Testis (tissue), 2 donors: ENCODE data around the gene CTSE.

Source experiments
- CTCF ChIP-seq, 3 experiments: fragments of 450-650 bp in 2 of 3; fragments of 200-600 bp in 1 of 3; sonication (generic) in 1 of 3; IDR thresholded peaks; one replicate each; pipeline ENCODE4 v1.5.1; 2016 to 2019; ENCODE audit warnings: antibody characterized with exemption in 3 of 3, mild to moderate bottlenecking in 2 of 3, moderate library complexity in 1 of 3
- POLR2A ChIP-seq: fragments of 450-650 bp; IDR thresholded peaks from one replicate; pipeline ENCODE4 v1.6.1; 2017; ENCODE audit warnings: antibody characterized with exemption, mild to moderate bottlenecking, moderate library complexity

GRCh38 chr1:206030191-206030590 is 6.5 kb upstream of the CTSE start:
- no peak for TF ChIP-seq POLR2A
- no peak for TF ChIP-seq CTCF (IDR thresholded peaks at IDR 0.05)
